NCI-H2029 treated with DMSO at 0.1 percent for 48 hours (cell line): ENCODE results near the gene KDM3B.

Experiments
- DNase-seq: peaks from one replicate; lab custom pipeline; 2025; lab: John Stamatoyannopoulos, UW

KDM3B gene

DNA sequence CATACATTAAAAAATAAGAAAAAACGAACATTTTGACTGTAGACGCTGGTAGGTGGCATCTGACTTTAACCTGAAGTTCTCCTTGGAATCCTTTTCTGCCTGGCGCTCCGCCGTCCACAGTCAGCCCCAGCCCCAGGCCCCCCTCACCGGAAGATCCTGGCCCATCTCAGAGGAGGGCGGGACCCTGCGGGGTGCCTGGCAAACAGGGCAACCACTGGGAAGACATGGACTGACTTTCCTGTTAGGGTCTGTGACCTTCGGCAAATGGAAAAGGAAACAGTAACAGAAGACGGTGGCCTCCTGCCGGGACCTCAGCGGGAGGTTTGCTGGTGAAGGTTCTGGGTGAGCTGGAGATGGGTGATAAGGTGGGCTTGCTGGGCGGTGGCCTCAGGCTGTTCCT, 101.1 kb downstream of the KDM3B start:
- DNase-seq, result no peak

DNA sequence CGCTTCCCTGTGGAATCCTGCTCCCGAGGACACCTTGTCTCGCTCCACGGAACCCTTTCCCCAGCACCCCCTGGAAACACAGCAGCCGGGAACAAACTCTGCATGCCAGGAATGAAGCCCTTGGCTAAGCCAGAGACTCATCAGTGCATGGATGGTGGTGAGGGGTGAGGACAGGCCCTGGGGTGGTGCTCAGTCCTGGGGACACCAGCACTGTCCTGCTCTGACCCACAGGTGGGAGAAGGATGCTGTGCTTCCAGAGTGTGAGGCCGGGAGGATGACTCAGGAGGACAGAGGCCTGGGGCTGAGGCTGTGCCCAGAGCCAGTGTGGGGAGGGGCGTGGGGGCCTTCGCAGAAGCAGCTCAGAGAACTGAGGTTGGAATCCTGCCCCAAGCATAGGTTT, 101.6 kb downstream of the KDM3B start:
- no peak for DNase-seq

GRCh38 chr5:138455232-138455930, 102.9 kb downstream of the KDM3B start:
- no peak for DNase-seq

DNA sequence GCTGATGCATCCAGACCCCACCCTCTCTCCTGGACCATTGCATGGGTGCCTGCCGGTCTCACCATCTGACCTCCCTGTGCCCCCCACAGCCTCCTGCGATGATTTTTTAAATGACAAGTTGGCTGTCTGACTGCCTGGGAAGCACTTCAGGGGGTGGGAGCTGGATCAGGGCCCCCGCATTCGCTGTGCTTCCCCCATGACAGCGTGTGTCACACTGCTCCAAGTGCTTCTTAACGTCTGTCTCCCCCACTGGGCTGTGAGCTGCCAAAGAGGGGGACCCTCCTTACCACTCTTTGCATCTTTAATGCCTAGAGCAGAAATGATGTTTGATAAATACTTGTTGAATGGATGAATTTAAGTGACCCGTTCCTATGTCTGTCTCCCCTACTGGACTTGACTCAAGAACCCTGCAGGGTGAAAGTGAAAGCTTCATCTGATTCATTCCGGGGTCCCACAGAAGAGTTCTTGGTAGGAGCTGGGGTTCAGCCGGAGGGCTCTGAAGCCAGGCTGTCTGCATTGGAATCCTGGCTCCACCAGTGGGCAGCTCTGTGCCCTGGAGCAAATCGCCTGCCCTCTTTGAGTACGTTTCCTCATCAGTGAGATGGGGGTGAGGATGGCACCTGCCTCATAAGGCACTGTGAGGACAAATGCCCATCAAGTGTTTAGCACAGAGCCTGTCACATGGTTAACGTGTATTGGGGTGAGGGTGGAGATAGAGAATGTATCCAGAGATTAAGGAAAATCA, 105.2 kb downstream of the KDM3B start:
- DNase-seq, result no peak

DNA sequence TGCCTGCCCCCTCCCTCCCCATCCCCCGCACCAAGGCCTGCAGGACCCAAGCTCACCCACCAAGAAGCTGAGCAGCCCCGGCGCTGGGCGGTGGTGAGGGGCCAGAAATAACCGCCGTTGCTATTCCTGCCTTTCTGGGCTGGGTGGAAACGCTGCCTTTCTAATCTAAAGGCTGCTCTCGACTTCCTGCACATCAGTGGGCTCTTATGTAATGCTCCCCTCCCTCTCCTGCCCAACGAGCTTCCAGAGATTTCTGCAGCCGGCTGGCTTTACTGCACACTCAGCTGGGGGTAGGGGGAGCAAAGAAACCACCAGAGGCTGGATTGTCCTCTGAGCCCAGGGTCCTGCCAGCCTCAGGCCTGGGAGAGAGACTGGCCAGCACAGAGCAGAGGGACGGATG, 105.9 kb downstream of the KDM3B start:
- DNase-seq, result no peak

DNA sequence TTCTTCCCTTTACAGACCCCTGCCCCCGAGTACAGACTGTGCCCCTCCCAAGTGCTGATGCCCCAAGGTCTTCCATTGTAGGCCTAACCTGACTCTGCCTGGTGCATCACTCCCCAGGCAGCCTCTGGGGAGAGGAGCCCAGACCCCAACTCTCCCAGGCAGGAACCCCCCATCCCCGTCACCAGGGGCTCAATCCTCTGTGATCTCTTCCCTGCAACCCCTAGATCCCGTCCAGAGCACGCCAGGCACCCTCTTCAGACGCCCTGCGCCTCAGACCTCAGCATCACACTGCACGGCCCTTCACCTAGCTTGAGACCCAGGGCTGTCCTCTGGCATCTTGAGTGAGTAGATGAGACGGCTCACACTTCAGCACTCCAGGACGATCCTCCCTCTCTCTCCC, 106.4 kb downstream of the KDM3B start:
- DNase-seq, result no peak

DNA sequence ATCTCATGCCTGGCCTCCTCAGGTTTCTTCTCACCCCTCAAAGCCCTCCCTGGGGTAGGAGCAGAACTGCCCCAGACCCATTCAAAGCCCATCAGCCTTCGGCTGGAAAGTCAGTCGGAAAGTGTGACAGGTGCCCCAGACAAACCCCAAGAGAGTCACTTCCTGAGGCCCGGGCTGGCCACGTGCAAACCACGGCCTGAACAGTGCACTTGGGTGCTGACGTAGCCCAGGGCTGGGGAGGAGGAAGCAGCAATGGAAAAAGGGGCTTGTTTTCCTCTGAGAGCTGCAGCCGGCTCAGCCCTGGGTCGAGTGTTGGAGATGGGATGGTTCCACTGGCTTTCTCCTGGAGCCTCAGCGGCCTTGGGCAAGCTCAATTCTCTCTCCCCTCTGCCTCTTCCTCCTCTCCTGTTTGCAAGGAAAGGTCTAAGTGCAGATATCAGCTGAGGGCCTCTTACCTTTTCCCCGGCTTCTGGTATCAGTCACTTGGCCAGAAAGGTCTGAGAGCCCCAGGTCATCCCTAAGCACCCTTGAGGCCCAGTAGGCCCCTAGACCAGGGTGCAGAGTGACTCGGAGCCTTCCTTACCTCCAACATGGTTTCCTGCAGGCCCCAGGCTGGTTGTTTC, 106.9 kb downstream of the KDM3B start:
- DNase-seq, result no peak

DNA sequence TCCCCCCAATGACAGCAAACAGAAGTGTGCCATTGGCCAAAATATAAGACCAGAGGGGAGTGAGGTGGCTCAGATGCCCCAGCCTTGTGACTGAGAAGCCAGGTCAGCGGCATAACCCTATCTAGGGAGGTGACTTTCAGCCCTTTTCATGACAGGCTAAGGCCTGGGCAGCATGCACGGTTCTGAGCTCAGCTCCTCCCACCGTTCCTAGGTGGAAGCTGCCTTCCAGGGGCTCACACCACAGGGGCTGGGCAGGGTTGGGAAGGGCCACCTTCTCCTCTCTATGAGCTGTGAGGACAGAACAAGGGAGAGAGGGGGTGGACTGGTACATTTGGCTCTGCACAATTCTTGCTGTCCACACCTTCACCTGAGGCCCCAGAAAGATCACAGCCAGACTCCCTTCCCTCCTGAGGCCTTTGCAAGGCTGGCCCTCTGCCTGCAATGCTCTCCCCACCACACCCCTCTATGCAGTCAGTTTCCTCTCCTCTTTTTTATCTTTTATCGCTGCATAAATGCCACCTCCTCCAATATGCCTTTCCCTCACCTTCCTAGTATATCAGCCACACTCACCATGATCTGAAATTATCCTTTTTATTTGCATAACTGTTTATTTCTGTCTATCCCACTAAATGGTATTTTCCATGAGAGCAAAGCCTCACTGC, 107.7 kb downstream of the KDM3B start:
- DNase-seq, result no peak

- no peak for DNase-seq
Observed at GRCh38 chr5:138461343-138462125, 109.0 kb downstream of the KDM3B start.

DNA sequence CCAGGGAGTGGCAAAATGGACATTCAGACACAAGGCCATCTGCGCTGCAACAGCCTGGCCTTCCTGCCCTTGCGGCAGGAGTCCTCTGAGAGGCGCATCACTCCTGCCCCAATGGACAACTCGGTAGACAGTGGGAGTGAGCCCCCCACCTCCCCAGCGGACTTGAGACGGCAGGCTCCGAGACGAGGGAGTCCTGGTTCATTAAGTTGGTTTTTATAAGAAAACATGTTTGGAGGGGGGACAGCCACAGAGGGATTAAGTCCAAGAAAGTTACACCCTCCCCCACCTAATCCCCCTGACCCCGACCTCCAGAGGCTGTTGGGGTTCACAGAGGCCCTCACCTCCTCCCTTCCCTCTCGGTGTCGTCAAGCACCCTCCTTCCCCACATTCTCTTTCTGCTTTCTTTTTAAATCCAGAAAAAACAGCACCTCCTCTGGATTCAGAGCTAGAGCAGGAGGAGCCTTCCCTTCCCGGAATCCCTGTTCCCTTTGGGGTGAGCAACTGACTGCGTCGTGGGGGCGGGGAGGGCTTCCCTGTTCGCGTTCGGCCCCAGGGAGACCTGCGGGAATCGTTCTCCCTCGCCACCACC, 111.0 kb downstream of the KDM3B start:
- no peak for DNase-seq

- DNase-seq, result peak; percentile 50
Observed at GRCh38 chr5:138464008-138464387, 111.5 kb downstream of the KDM3B start.

DNA sequence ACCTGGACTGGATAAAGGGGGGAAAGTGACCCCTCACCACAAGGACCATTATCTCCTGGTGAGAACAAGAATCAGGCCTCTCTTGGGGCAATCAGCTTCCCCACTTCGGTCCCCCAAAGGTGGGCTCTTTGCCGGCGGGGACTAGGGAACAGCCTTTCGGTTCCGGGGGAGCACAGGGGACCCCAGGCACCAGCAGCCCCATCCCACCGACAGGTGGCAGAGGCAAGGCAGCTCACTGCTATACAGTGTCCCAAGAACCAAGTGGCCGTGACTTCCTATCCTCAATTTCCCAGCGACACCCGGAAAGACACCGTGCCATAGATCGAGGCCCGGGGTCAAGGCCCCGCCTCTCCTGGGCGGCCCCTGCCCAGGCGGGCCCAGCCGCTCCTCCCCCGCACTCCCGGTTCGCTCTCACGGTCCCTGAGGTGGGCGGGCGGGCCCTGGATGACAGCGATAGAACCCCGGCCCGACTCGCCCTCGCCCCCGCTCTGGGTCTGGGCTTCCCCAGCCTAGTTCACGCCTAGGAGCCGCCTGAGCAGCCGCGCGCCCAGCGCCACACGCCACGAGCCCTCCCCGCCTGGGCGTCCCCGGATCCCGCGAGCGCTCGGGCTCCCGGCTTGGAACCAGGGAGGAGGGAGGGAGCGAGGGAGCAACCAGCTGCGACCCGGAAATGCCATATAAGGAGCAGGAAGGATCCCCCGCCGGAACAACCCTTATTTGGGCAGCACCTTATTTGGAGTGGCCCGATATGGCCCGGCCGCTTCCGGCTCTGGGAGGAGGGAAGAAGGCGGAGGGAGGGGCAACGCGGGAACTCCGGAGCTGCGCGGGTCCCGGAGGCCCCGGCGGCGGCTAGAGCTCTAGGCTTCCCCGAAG, 112.1 kb downstream of the KDM3B start:
- DNase-seq, result peak; percentile 93

DNA sequence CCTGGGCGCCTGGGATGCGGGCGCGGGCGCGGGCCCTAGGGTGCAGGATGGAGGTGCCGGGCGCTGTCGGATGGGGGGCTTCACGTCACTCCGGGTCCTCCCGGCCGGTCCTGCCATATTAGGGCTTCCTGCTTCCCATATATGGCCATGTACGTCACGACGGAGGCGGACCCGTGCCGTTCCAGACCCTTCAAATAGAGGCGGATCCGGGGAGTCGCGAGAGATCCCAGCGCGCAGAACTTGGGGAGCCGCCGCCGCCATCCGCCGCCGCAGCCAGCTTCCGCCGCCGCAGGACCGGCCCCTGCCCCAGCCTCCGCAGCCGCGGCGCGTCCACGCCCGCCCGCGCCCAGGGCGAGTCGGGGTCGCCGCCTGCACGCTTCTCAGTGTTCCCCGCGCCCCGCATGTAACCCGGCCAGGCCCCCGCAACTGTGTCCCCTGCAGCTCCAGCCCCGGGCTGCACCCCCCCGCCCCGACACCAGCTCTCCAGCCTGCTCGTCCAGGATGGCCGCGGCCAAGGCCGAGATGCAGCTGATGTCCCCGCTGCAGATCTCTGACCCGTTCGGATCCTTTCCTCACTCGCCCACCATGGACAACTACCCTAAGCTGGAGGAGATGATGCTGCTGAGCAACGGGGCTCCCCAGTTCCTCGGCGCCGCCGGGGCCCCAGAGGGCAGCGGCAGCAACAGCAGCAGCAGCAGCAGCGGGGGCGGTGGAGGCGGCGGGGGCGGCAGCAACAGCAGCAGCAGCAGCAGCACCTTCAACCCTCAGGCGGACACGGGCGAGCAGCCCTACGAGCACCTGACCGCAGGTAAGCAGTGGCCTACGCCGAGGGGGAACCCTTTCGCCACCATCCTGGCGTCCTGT, 113.0 kb downstream of the KDM3B start, which contains the start of gene EGR1:
Gene EGR1, plus strand, starts transcription at position 219 of the 864 bp plus-strand sequence. Its CDS starts 283 bp downstream, at position 502.
- peak; percentile 72 for DNase-seq

DNA sequence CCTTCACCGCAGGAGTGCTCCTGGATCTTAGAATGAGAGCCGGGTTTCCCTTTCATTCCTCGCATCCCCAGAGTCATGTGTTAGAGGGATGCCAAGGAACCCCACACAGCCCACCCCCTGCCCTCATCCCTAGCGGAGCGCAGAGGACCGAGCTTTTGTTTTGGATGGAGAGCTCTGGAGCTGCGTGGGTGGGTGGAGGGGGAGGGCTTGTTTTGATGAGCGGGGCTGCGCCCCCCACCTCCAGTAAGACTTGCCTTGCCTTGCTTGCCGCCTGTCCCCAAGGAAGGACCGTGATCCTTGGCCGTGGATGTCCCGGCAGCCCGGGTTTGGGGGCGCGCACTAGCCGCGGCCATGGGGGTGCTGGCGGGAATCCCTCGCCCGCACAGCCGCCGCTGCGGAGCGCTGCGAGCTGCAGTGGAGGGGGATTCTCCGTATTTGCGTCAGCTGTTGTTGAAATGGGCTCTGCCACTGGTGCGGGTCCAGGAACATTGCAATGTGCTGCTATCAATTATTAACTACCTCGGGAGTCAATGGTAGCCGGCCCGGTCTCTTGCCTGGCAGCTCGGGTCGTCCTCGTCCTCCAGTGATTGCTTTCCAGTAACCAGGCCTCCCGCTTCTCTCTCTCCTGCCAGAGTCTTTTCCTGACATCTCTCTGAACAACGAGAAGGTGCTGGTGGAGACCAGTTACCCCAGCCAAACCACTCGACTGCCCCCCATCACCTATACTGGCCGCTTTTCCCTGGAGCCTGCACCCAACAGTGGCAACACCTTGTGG, 113.8 kb downstream of the KDM3B start:
- no peak for DNase-seq

DNA sequence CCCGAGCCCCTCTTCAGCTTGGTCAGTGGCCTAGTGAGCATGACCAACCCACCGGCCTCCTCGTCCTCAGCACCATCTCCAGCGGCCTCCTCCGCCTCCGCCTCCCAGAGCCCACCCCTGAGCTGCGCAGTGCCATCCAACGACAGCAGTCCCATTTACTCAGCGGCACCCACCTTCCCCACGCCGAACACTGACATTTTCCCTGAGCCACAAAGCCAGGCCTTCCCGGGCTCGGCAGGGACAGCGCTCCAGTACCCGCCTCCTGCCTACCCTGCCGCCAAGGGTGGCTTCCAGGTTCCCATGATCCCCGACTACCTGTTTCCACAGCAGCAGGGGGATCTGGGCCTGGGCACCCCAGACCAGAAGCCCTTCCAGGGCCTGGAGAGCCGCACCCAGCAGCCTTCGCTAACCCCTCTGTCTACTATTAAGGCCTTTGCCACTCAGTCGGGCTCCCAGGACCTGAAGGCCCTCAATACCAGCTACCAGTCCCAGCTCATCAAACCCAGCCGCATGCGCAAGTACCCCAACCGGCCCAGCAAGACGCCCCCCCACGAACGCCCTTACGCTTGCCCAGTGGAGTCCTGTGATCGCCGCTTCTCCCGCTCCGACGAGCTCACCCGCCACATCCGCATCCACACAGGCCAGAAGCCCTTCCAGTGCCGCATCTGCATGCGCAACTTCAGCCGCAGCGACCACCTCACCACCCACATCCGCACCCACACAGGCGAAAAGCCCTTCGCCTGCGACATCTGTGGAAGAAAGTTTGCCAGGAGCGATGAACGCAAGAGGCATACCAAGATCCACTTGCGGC, 114.6 kb downstream of the KDM3B start:
- no peak for DNase-seq

- no peak for DNase-seq
Observed at GRCh38 chr5:138467711-138468132, 115.2 kb downstream of the KDM3B start.

- no peak for DNase-seq
Observed at GRCh38 chr5:138468133-138468965, 115.9 kb downstream of the KDM3B start.
